Lower leg skin (tissue), 3 donors: Measurements from ENCODE around the gene ZCWPW1.

Experiments
- CTCF ChIP-seq, 3 donors: fragments of 450-650 bp; IDR thresholded peaks; one replicate each; pipeline ENCODE4 v1.5.1; 2016; ENCODE audit warnings: antibody characterized with exemption in 3 of 3, mild to moderate bottlenecking in 3 of 3, moderate library complexity in 2 of 3
- POLR2A ChIP-seq, 2 donors: fragments of 450-650 bp; IDR thresholded peaks; one replicate each; pipeline ENCODE4 v1.6.1; 2016 to 2017; ENCODE audit warnings: antibody characterized with exemption in 2 of 2, mild to moderate bottlenecking in 1 of 2, moderate library complexity in 1 of 2

DNA sequence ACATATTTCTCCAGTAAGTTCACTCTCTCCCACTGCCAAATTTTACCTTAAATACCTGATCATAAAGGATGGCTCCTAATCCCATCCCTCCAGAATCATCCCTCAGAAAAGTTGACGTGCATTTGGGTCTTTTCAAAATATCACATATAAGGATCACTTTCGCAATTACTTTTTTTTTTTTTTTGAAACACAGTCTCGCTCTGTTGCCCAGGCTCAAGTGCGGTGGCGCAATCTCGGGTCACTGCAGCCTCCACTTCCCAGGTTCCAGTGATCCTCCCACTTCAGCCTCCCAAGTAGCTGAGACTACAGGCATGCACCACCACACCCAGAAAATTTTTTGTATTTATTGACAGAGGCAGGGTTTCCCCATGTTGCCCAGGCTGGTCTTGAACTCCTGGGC lies 17.4 kb downstream of the ZCWPW1 start:
- TF ChIP-seq CTCF (IDR thresholded peaks at IDR 0.05) (no peak), POLR2A (IDR thresholded peaks at IDR 0.05) (no peak)
